ENCODE measurements around the gene ITPK1.

GRCh38 chr14:93076755-93077154, 39.0 kb downstream of the ITPK1 start:
- TF ChIP-seq CTCF (IDR thresholded peaks at IDR 0.05) (no peak), POLR2AphosphoS5 (IDR thresholded peaks at IDR 0.05; ENCODE audit: low read depth, low read length) (no peak), TCF7L2 (IDR thresholded peaks at IDR 0.05; ENCODE audit: low read depth, low read length) (no peak)
- TF ChIP-seq, protein P1, sequence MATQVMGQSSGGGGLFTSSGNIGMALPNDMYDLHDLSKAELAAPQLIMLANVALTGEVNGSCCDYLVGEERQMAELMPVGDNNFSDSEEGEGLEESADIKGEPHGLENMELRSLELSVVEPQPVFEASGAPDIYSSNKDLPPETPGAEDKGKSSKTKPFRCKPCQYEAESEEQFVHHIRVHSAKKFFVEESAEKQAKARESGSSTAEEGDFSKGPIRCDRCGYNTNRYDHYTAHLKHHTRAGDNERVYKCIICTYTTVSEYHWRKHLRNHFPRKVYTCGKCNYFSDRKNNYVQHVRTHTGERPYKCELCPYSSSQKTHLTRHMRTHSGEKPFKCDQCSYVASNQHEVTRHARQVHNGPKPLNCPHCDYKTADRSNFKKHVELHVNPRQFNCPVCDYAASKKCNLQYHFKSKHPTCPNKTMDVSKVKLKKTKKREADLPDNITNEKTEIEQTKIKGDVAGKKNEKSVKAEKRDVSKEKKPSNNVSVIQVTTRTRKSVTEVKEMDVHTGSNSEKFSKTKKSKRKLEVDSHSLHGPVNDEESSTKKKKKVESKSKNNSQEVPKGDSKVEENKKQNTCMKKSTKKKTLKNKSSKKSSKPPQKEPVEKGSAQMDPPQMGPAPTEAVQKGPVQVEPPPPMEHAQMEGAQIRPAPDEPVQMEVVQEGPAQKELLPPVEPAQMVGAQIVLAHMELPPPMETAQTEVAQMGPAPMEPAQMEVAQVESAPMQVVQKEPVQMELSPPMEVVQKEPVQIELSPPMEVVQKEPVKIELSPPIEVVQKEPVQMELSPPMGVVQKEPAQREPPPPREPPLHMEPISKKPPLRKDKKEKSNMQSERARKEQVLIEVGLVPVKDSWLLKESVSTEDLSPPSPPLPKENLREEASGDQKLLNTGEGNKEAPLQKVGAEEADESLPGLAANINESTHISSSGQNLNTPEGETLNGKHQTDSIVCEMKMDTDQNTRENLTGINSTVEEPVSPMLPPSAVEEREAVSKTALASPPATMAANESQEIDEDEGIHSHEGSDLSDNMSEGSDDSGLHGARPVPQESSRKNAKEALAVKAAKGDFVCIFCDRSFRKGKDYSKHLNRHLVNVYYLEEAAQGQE (IDR thresholded peaks at IDR 0.05; ENCODE audit: insufficient read depth in 1 of 2, low read depth in 2 of 2, low read length in 1 of 2), result no peak

All from Panc1 (cell line).